ENCODE measurements around the gene STYXL1. TPM values are rescaled to one million over a fixed set of nuclear protein-coding genes. Genes with fewer than 3 reads are reported as not detected.

The STYXL1 gene
- total and polyA plus RNA-seq, 2 experiments from 2014 or later, result 28.0 to 39.2 TPM

DNA sequence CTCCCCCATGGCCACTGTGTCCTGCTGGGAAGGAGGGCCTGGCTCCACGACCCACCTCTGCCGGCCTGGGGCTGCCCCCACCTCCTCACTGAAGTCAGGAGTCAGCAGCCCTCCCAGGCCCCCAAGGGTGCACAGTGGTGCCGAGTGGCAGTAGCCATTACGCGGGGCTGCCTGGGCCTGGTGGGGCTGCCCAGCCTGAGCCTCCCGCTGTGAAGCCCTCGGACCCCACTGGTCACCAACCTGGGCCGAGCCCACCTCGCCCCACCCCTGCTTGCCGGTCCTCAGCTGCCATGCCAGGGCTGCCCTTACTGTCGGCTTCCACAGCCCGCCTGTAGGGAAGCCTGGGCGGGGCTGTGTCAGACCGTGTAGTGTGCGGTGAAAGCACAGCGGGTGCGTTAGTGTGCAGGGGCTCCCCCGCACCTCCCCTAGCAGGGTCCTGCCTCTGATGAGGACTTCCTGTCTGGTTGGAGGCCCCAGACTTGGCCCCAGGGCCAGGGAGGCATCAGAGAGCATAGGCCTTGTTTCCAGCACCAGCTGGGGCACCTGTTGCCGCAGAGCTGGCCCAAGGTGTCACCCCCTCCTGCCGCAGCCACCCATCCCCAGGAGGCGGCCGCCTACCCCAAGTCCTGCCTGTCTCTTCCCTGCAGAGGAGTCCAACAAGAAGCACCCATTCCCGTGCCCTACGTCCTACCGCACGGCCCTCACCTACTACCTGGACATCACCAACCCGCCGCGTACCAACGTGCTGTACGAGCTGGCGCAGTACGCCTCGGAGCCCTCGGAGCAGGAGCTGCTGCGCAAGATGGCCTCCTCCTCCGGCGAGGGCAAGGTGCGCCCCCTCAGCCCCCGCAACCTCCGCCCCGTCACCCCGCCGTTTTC is 63.4 kb downstream of the STYXL1 start:
- Histone ChIP-seq H4K20me1 (replicated peaks; ENCODE audit: insufficient read depth) (no peaks in the 10 kb centered on the region), H3K27ac (ENCODE audit: low read depth) (no peak overlapping the region), H3K4me3 (no peak overlapping the region), H3K4me1 (ENCODE audit: insufficient read depth) (no peaks in the 10 kb centered on the region), H3K27me3 (ENCODE audit: insufficient read depth) (no peaks in the 10 kb centered on the region), H3K36me3 (ENCODE audit: insufficient read depth) (no peaks in the 10 kb centered on the region; the same call in 1 of the 2 replicates), H3K9me2 (ENCODE audit: insufficient read depth) (no peaks in the 10 kb centered on the region), H2AFZ (no peak overlapping the region), H3F3A (replicated peaks; ENCODE audit: low read depth) (no peaks in the 10 kb centered on the region), H3K4me2 (no peak overlapping the region), H3K79me2 (replicated peaks; ENCODE audit: insufficient read depth) (no peaks in the 10 kb centered on the region)
- Mint-ChIP-seq H3K4me1 (peaks cover 3% of the 10 kb centered on the region; the same call in 2 of the 3 replicates), H3K4me3 (no peak overlapping the region), H3K27me3 (ENCODE audit: insufficient read depth, low read depth, poor library complexity) (peaks cover 15% of the 10 kb centered on the region), H3K9me3 (no peaks in the 10 kb centered on the region), H3K36me3 (ENCODE audit: low read depth) (peaks cover 29% of the 10 kb centered on the region), H3K27ac (no peak overlapping the region)
- TF ChIP-seq EZH2phosphoT487 (IDR thresholded peaks at IDR 0.05; ENCODE audit: unreplicated experiment) (no peak), ZNF114 (CRISPR knock-in tag; IDR thresholded peaks at IDR 0.05) (no peak), JUNB (IDR thresholded peaks at IDR 0.05; ENCODE audit: unreplicated experiment) (no peak), POLR2AphosphoS5 (IDR thresholded peaks at IDR 0.05; ENCODE audit: low read depth) (no peak), CREB1 (CRISPR knock-in tag; IDR thresholded peaks at IDR 0.05; ENCODE audit: low read depth) (no peak), ZNF331 (CRISPR knock-in tag; IDR thresholded peaks at IDR 0.05; ENCODE audit: low read depth) (no peak), STAT1 (IDR thresholded peaks at IDR 0.05; ENCODE audit: unreplicated experiment) (no peak), EZH2 (IDR thresholded peaks at IDR 0.05; ENCODE audit: low read depth, unreplicated experiment) (no peak), NANOG (IDR thresholded peaks at IDR 0.05; ENCODE audit: borderline replicate concordance) (no peak)
- TF ChIP-seq, protein P1, sequence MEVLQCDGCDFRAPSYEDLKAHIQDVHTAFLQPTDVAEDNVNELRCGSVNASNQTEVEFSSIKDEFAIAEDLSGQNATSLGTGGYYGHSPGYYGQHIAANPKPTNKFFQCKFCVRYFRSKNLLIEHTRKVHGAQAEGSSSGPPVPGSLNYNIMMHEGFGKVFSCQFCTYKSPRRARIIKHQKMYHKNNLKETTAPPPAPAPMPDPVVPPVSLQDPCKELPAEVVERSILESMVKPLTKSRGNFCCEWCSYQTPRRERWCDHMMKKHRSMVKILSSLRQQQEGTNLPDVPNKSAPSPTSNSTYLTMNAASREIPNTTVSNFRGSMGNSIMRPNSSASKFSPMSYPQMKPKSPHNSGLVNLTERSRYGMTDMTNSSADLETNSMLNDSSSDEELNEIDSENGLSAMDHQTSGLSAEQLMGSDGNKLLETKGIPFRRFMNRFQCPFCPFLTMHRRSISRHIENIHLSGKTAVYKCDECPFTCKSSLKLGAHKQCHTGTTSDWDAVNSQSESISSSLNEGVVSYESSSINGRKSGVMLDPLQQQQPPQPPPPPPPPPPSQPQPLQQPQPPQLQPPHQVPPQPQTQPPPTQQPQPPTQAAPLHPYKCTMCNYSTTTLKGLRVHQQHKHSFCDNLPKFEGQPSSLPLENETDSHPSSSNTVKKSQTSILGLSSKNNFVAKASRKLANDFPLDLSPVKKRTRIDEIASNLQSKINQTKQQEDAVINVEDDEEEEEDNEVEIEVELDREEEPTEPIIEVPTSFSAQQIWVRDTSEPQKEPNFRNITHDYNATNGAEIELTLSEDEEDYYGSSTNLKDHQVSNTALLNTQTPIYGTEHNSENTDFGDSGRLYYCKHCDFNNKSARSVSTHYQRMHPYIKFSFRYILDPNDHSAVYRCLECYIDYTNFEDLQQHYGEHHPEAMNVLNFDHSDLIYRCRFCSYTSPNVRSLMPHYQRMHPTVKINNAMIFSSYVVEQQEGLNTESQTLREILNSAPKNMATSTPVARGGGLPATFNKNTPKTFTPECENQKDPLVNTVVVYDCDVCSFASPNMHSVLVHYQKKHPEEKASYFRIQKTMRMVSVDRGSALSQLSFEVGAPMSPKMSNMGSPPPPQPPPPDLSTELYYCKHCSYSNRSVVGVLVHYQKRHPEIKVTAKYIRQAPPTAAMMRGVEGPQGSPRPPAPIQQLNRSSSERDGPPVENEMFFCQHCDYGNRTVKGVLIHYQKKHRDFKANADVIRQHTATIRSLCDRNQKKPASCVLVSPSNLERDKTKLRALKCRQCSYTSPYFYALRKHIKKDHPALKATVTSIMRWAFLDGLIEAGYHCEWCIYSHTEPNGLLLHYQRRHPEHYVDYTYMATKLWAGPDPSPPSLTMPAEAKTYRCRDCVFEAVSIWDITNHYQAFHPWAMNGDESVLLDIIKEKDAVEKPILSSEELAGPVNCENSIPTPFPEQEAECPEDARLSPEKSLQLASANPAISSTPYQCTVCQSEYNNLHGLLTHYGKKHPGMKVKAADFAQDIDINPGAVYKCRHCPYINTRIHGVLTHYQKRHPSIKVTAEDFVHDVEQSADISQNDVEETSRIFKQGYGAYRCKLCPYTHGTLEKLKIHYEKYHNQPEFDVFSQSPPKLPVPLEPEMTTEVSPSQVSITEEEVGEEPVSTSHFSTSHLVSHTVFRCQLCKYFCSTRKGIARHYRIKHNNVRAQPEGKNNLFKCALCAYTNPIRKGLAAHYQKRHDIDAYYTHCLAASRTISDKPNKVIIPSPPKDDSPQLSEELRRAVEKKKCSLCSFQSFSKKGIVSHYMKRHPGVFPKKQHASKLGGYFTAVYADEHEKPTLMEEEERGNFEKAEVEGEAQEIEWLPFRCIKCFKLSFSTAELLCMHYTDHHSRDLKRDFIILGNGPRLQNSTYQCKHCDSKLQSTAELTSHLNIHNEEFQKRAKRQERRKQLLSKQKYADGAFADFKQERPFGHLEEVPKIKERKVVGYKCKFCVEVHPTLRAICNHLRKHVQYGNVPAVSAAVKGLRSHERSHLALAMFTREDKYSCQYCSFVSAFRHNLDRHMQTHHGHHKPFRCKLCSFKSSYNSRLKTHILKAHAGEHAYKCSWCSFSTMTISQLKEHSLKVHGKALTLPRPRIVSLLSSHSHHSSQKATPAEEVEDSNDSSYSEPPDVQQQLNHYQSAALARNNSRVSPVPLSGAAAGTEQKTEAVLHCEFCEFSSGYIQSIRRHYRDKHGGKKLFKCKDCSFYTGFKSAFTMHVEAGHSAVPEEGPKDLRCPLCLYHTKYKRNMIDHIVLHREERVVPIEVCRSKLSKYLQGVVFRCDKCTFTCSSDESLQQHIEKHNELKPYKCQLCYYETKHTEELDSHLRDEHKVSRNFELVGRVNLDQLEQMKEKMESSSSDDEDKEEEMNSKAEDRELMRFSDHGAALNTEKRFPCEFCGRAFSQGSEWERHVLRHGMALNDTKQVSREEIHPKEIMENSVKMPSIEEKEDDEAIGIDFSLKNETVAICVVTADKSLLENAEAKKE (CRISPR knock-in tag; IDR thresholded peaks at IDR 0.05), result no peak
- TF ChIP-seq, protein P2, sequence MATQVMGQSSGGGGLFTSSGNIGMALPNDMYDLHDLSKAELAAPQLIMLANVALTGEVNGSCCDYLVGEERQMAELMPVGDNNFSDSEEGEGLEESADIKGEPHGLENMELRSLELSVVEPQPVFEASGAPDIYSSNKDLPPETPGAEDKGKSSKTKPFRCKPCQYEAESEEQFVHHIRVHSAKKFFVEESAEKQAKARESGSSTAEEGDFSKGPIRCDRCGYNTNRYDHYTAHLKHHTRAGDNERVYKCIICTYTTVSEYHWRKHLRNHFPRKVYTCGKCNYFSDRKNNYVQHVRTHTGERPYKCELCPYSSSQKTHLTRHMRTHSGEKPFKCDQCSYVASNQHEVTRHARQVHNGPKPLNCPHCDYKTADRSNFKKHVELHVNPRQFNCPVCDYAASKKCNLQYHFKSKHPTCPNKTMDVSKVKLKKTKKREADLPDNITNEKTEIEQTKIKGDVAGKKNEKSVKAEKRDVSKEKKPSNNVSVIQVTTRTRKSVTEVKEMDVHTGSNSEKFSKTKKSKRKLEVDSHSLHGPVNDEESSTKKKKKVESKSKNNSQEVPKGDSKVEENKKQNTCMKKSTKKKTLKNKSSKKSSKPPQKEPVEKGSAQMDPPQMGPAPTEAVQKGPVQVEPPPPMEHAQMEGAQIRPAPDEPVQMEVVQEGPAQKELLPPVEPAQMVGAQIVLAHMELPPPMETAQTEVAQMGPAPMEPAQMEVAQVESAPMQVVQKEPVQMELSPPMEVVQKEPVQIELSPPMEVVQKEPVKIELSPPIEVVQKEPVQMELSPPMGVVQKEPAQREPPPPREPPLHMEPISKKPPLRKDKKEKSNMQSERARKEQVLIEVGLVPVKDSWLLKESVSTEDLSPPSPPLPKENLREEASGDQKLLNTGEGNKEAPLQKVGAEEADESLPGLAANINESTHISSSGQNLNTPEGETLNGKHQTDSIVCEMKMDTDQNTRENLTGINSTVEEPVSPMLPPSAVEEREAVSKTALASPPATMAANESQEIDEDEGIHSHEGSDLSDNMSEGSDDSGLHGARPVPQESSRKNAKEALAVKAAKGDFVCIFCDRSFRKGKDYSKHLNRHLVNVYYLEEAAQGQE (IDR thresholded peaks at IDR 0.05; ENCODE audit: unreplicated experiment), result no peak
- TF ChIP-seq, protein P3, sequence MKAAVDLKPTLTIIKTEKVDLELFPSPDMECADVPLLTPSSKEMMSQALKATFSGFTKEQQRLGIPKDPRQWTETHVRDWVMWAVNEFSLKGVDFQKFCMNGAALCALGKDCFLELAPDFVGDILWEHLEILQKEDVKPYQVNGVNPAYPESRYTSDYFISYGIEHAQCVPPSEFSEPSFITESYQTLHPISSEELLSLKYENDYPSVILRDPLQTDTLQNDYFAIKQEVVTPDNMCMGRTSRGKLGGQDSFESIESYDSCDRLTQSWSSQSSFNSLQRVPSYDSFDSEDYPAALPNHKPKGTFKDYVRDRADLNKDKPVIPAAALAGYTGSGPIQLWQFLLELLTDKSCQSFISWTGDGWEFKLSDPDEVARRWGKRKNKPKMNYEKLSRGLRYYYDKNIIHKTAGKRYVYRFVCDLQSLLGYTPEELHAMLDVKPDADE (IDR thresholded peaks at IDR 0.05), result no peak
- TF ChIP-seq, protein P4, sequence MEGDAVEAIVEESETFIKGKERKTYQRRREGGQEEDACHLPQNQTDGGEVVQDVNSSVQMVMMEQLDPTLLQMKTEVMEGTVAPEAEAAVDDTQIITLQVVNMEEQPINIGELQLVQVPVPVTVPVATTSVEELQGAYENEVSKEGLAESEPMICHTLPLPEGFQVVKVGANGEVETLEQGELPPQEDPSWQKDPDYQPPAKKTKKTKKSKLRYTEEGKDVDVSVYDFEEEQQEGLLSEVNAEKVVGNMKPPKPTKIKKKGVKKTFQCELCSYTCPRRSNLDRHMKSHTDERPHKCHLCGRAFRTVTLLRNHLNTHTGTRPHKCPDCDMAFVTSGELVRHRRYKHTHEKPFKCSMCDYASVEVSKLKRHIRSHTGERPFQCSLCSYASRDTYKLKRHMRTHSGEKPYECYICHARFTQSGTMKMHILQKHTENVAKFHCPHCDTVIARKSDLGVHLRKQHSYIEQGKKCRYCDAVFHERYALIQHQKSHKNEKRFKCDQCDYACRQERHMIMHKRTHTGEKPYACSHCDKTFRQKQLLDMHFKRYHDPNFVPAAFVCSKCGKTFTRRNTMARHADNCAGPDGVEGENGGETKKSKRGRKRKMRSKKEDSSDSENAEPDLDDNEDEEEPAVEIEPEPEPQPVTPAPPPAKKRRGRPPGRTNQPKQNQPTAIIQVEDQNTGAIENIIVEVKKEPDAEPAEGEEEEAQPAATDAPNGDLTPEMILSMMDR (conservative IDR thresholded peaks at IDR 0.05; ENCODE audit: low read depth in 2 of 2), result no peak
- DNase-seq (ENCODE audit: low spot score) (no peak), ATAC-seq (no peak)

All from GM23338 (cell line).